ENCODE results near the gene RPS18. TPM values are rescaled to one million over a fixed set of nuclear protein-coding genes. Genes with fewer than 3 reads are reported as not detected.
A peak's percentile ranks its signal among the peaks of the same experiment; 100 is the strongest.

Gene RPS18
- total and polyA plus RNA-seq, 9 of the 15 experiments (the other 6 are each of a cell fraction or from before 2014, with no cell fraction given), result 5,023 to 17,516 (median 8,131) TPM

DNA sequence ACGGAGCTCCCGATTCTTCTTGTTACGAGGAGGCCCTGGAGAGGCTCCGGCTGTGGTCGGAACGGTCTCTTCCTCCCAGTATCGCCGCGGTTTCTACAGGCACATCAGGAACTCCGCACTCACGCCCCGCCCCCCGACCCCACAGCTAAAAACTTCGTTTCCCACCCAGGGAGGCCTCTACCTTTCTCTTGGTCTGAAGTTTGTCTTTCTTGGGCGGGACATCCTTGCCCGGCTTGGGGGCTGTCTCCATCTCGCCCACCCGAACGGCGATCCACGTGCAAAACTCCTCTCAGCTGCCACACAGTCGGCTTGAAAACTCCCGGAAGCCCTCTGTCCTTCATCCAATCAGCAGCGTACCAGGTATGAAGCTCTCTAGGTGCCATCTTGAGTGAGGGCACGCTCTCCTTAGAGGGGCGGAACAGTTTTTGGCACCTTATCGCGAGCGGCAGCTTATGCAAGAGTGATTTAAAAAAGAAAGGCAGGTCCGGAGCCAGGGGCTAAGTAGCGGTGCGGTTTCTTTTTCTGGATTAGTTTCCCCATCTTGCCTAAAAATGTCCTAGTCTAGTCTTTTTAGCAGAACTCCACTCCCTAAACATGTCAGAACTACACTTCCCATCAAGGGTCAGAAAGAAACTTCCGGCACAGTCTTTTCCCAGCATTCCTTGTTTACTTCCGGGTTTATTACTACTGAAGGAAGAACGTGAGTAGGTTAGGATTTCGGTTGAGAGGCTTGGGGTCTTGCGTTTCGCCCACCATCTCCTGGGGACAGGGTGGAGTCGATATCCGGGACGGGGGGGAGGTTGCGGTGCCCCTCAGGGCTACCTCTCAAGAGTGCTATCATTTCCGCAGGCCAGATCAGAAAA is 17.3 kb downstream of the RPS18 start, which contains the start of the genes PFDN6 and WDR46 (continued):
- no peak for TF ChIP-seq NFE2L1 (tag; IDR thresholded peaks at IDR 0.05; ENCODE audit: borderline replicate concordance, low read depth)
- TF ChIP-seq TAF9B (IDR thresholded peaks at IDR 0.05; ENCODE audit: partially characterized antibody), result peak; percentile 33
- no peak for TF ChIP-seq SRSF1 (IDR thresholded peaks at IDR 0.05; ENCODE audit: low read depth, low read length)
- TF ChIP-seq, protein P1, sequence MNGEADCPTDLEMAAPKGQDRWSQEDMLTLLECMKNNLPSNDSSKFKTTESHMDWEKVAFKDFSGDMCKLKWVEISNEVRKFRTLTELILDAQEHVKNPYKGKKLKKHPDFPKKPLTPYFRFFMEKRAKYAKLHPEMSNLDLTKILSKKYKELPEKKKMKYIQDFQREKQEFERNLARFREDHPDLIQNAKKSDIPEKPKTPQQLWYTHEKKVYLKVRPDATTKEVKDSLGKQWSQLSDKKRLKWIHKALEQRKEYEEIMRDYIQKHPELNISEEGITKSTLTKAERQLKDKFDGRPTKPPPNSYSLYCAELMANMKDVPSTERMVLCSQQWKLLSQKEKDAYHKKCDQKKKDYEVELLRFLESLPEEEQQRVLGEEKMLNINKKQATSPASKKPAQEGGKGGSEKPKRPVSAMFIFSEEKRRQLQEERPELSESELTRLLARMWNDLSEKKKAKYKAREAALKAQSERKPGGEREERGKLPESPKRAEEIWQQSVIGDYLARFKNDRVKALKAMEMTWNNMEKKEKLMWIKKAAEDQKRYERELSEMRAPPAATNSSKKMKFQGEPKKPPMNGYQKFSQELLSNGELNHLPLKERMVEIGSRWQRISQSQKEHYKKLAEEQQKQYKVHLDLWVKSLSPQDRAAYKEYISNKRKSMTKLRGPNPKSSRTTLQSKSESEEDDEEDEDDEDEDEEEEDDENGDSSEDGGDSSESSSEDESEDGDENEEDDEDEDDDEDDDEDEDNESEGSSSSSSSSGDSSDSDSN (IDR thresholded peaks at IDR 0.05; ENCODE audit: borderline replicate concordance in 1 of 2, low read depth in 2 of 2, low read length in 2 of 2), result 0 out of 4 replicates have a peak, but pooled peaks of 1 of the 2 experiments have one; percentile 23
- no peak for TF ChIP-seq SNIP1 (IDR thresholded peaks at IDR 0.05; ENCODE audit: low read depth)
- no peak; the same call in 1 of the 2 replicates for TF ChIP-seq POLR2H (tag; IDR thresholded peaks at IDR 0.05; ENCODE audit: low read depth)
- TF ChIP-seq SMARCA4 (IDR thresholded peaks at IDR 0.05), result no peak
- TF ChIP-seq CBFA2T3 (IDR thresholded peaks at IDR 0.05), result no peak
- TF ChIP-seq, protein P2, sequence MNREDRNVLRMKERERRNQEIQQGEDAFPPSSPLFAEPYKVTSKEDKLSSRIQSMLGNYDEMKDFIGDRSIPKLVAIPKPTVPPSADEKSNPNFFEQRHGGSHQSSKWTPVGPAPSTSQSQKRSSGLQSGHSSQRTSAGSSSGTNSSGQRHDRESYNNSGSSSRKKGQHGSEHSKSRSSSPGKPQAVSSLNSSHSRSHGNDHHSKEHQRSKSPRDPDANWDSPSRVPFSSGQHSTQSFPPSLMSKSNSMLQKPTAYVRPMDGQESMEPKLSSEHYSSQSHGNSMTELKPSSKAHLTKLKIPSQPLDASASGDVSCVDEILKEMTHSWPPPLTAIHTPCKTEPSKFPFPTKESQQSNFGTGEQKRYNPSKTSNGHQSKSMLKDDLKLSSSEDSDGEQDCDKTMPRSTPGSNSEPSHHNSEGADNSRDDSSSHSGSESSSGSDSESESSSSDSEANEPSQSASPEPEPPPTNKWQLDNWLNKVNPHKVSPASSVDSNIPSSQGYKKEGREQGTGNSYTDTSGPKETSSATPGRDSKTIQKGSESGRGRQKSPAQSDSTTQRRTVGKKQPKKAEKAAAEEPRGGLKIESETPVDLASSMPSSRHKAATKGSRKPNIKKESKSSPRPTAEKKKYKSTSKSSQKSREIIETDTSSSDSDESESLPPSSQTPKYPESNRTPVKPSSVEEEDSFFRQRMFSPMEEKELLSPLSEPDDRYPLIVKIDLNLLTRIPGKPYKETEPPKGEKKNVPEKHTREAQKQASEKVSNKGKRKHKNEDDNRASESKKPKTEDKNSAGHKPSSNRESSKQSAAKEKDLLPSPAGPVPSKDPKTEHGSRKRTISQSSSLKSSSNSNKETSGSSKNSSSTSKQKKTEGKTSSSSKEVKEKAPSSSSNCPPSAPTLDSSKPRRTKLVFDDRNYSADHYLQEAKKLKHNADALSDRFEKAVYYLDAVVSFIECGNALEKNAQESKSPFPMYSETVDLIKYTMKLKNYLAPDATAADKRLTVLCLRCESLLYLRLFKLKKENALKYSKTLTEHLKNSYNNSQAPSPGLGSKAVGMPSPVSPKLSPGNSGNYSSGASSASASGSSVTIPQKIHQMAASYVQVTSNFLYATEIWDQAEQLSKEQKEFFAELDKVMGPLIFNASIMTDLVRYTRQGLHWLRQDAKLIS (CRISPR knock-in tag; IDR thresholded peaks at IDR 0.05), result peak; percentile 56; the same call in 1 of the 2 replicates
- no peak for TF ChIP-seq PRPF4 (IDR thresholded peaks at IDR 0.05; ENCODE audit: insufficient read depth, low read depth, low read length, poor library complexity, severe bottlenecking)
- no peak for TF ChIP-seq ZBTB1 (CRISPR knock-in tag; IDR thresholded peaks at IDR 0.05; ENCODE audit: borderline replicate concordance, low read depth)
- TF ChIP-seq HIVEP1 (CRISPR knock-in tag; IDR thresholded peaks at IDR 0.05), result no peak
- TF ChIP-seq, protein P3, sequence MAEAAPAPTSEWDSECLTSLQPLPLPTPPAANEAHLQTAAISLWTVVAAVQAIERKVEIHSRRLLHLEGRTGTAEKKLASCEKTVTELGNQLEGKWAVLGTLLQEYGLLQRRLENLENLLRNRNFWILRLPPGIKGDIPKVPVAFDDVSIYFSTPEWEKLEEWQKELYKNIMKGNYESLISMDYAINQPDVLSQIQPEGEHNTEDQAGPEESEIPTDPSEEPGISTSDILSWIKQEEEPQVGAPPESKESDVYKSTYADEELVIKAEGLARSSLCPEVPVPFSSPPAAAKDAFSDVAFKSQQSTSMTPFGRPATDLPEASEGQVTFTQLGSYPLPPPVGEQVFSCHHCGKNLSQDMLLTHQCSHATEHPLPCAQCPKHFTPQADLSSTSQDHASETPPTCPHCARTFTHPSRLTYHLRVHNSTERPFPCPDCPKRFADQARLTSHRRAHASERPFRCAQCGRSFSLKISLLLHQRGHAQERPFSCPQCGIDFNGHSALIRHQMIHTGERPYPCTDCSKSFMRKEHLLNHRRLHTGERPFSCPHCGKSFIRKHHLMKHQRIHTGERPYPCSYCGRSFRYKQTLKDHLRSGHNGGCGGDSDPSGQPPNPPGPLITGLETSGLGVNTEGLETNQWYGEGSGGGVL (CRISPR knock-in tag; IDR thresholded peaks at IDR 0.05), result no peak
- no peak for TF ChIP-seq NUFIP1 (IDR thresholded peaks at IDR 0.05; ENCODE audit: partially characterized antibody)
- TF ChIP-seq, protein P4, sequence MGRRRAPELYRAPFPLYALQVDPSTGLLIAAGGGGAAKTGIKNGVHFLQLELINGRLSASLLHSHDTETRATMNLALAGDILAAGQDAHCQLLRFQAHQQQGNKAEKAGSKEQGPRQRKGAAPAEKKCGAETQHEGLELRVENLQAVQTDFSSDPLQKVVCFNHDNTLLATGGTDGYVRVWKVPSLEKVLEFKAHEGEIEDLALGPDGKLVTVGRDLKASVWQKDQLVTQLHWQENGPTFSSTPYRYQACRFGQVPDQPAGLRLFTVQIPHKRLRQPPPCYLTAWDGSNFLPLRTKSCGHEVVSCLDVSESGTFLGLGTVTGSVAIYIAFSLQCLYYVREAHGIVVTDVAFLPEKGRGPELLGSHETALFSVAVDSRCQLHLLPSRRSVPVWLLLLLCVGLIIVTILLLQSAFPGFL (CRISPR knock-in tag; IDR thresholded peaks at IDR 0.05), result 0 out of 2 replicates have a peak, but pooled peaks have one; percentile 80
- no peak for TF ChIP-seq ZNF224 (CRISPR knock-in tag; IDR thresholded peaks at IDR 0.05)

All from K562 (cell line).